ENCODE results near the gene ANKRD17.

GRCh38 chr4:73051625-73052024, 207.0 kb downstream of the ANKRD17 start:
- TF ChIP-seq ZBTB34 (CRISPR knock-in tag; IDR thresholded peaks at IDR 0.05), result no peak
- TF ChIP-seq FOXP1 (CRISPR knock-in tag; IDR thresholded peaks at IDR 0.05), result no peak
- no peak for TF ChIP-seq RAD21 (CRISPR knock-in tag; conservative IDR thresholded peaks at IDR 0.05 in 1 of 2, IDR thresholded peaks at IDR 0.05 in 1 of 2)
- TF ChIP-seq THRAP3 (IDR thresholded peaks at IDR 0.05; ENCODE audit: borderline replicate concordance), result no peak
- TF ChIP-seq SNIP1 (IDR thresholded peaks at IDR 0.05; ENCODE audit: low read depth), result no peak
- TF ChIP-seq CTCF (IDR thresholded peaks at IDR 0.05 in 2 of 3, conservative IDR thresholded peaks at IDR 0.05 in 1 of 3; ENCODE audit: insufficient read depth in 2 of 3, low read depth in 1 of 3, low read length in 3 of 3), result no peak
- no peak for TF ChIP-seq USF2 (CRISPR knock-in tag; IDR thresholded peaks at IDR 0.05)
- no peak for TF ChIP-seq POLR2AphosphoS5 (IDR thresholded peaks at IDR 0.05; ENCODE audit: control insufficient read depth, insufficient read depth, low read depth, low read length)
- TF ChIP-seq TAF15 (IDR thresholded peaks at IDR 0.05; ENCODE audit: low read depth, low read length), result no peak
- TF ChIP-seq ZNF717 (CRISPR knock-in tag; IDR thresholded peaks at IDR 0.05), result no peak
- no peak for TF ChIP-seq POLR2A (conservative IDR thresholded peaks at IDR 0.05)
- no peak for TF ChIP-seq SAFB2 (IDR thresholded peaks at IDR 0.05; ENCODE audit: borderline replicate concordance, low read depth, low read length, severe bottlenecking)
